Measurements from ENCODE around the gene SCO2. TPM values are rescaled to one million over a fixed set of nuclear protein-coding genes. Genes with fewer than 3 reads are reported as not detected.

Gene SCO2
- total and polyA plus RNA-seq, 2 of the 13 experiments (the other 11 are each of a cell fraction or from before 2014, with no cell fraction given), result 0.32 to 3.7 TPM

GRCh38 chr22:50530877-50531545, 5.6 kb upstream of the SCO2 start (continued):
- TF ChIP-seq, protein P1, sequence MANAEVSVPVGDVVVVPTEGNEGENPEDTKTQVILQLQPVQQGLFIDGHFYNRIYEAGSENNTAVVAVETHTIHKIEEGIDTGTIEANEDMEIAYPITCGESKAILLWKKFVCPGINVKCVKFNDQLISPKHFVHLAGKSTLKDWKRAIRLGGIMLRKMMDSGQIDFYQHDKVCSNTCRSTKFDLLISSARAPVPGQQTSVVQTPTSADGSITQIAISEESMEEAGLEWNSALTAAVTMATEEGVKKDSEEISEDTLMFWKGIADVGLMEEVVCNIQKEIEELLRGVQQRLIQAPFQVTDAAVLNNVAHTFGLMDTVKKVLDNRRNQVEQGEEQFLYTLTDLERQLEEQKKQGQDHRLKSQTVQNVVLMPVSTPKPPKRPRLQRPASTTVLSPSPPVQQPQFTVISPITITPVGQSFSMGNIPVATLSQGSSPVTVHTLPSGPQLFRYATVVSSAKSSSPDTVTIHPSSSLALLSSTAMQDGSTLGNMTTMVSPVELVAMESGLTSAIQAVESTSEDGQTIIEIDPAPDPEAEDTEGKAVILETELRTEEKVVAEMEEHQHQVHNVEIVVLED (CRISPR knock-in tag; IDR thresholded peaks at IDR 0.05; ENCODE audit: borderline replicate concordance), result no peak
- TF ChIP-seq HNF1B (CRISPR knock-in tag; IDR thresholded peaks at IDR 0.05) (no peak), HES4 (CRISPR knock-in tag; IDR thresholded peaks at IDR 0.05; ENCODE audit: borderline replicate concordance) (no peak), SRF (IDR thresholded peaks at IDR 0.05; ENCODE audit: low read depth, low read length) (no peak), NCOA1 (CRISPR knock-in tag; IDR thresholded peaks at IDR 0.05) (no peak), ZFP37 (CRISPR knock-in tag; IDR thresholded peaks at IDR 0.05; ENCODE audit: borderline replicate concordance) (no peak), SRY (CRISPR knock-in tag; IDR thresholded peaks at IDR 0.05) (no peak), MTA1 (CRISPR knock-in tag; IDR thresholded peaks at IDR 0.05; ENCODE audit: borderline replicate concordance) (no peak), SMARCE1 (IDR thresholded peaks at IDR 0.05; ENCODE audit: borderline replicate concordance) (no peak), CBX1 (IDR thresholded peaks at IDR 0.05; ENCODE audit: low read depth) (no peak), RARA (CRISPR knock-in tag; IDR thresholded peaks at IDR 0.05) (no peak), CHD4 (IDR thresholded peaks at IDR 0.05; ENCODE audit: borderline replicate concordance, low read length) (no peak), ZNF292 (CRISPR knock-in tag; IDR thresholded peaks at IDR 0.05; ENCODE audit: borderline replicate concordance, low read depth) (no peak), RARG (CRISPR knock-in tag; IDR thresholded peaks at IDR 0.05; ENCODE audit: low read depth) (no peak), JUN (CRISPR knock-in tag; IDR thresholded peaks at IDR 0.05) (no peak), ZKSCAN5 (CRISPR knock-in tag; IDR thresholded peaks at IDR 0.05) (no peak), ZNF333 (CRISPR knock-in tag; IDR thresholded peaks at IDR 0.05; ENCODE audit: borderline replicate concordance) (no peak), HNF4G (IDR thresholded peaks at IDR 0.05; ENCODE audit: borderline replicate concordance, low read depth, low read length) (no peak), HNF4G (CRISPR knock-in tag; IDR thresholded peaks at IDR 0.05; ENCODE audit: borderline replicate concordance, low read depth) (no peak), ZNF615 (CRISPR knock-in tag; IDR thresholded peaks at IDR 0.05; ENCODE audit: borderline replicate concordance) (no peak), MEF2D (CRISPR knock-in tag; IDR thresholded peaks at IDR 0.05) (peak; percentile 4)
- TF ChIP-seq, protein P2, sequence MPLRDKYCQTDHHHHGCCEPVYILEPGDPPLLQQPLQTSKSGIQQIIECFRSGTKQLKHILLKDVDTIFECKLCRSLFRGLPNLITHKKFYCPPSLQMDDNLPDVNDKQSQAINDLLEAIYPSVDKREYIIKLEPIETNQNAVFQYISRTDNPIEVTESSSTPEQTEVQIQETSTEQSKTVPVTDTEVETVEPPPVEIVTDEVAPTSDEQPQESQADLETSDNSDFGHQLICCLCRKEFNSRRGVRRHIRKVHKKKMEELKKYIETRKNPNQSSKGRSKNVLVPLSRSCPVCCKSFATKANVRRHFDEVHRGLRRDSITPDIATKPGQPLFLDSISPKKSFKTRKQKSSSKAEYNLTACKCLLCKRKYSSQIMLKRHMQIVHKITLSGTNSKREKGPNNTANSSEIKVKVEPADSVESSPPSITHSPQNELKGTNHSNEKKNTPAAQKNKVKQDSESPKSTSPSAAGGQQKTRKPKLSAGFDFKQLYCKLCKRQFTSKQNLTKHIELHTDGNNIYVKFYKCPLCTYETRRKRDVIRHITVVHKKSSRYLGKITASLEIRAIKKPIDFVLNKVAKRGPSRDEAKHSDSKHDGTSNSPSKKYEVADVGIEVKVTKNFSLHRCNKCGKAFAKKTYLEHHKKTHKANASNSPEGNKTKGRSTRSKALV (CRISPR knock-in tag; IDR thresholded peaks at IDR 0.05), result no peak
- TF ChIP-seq, protein P3, sequence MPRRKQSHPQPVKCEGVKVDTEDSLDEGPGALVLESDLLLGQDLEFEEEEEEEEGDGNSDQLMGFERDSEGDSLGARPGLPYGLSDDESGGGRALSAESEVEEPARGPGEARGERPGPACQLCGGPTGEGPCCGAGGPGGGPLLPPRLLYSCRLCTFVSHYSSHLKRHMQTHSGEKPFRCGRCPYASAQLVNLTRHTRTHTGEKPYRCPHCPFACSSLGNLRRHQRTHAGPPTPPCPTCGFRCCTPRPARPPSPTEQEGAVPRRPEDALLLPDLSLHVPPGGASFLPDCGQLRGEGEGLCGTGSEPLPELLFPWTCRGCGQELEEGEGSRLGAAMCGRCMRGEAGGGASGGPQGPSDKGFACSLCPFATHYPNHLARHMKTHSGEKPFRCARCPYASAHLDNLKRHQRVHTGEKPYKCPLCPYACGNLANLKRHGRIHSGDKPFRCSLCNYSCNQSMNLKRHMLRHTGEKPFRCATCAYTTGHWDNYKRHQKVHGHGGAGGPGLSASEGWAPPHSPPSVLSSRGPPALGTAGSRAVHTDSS (CRISPR knock-in tag; conservative IDR thresholded peaks at IDR 0.05), result no peak
- TF ChIP-seq, protein P4, sequence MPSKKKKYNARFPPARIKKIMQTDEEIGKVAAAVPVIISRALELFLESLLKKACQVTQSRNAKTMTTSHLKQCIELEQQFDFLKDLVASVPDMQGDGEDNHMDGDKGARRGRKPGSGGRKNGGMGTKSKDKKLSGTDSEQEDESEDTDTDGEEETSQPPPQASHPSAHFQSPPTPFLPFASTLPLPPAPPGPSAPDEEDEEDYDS (CRISPR knock-in tag; IDR thresholded peaks at IDR 0.05), result 0 out of 2 replicates have a peak, but pooled peaks have one; percentile 49

Data from HepG2 (cell line).